T-helper 22 cell (primary cell): ENCODE results near the gene IFNA5.

ENCODE experiments used
- DNase-seq: peaks from one replicate; pipeline ENCODE4 v3.0.0-alpha.2; 2020; ENCODE audit warnings: low read depth

IFNA5 gene

DNA sequence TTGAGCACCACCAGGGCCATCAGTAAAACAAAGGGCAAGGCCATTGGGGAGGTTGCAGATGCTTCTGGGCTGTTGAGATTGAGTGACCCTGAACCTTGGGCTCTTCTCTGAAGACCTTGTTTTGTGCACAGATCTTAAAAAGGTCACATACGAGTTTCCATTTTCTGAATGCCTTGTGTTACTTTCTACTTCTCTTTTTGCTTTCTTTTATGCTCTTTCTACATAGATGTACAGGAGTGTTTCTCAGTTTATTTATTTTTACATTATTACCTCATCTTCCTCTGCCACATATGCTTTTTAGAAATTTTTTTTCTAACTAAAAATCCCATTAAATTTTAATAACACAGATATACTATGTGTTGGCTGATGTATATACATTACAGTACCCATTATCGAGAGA, at the start of gene IFNA5:
IFNA5 (minus strand) TSS at position 101 of the 400 bp plus-strand sequence; CDS start at position 44, 57 bp downstream.
- DNase-seq: no peak

GRCh38 chr9:21350787-21351186, 45.7 kb upstream of the IFNA5 start, which contains the start of gene IFNA6:
TSS of gene IFNA6 (minus strand) at chr9:21350887. CDS start at chr9:21350887, 0 bp downstream.
- DNase-seq: no peak

DNA sequence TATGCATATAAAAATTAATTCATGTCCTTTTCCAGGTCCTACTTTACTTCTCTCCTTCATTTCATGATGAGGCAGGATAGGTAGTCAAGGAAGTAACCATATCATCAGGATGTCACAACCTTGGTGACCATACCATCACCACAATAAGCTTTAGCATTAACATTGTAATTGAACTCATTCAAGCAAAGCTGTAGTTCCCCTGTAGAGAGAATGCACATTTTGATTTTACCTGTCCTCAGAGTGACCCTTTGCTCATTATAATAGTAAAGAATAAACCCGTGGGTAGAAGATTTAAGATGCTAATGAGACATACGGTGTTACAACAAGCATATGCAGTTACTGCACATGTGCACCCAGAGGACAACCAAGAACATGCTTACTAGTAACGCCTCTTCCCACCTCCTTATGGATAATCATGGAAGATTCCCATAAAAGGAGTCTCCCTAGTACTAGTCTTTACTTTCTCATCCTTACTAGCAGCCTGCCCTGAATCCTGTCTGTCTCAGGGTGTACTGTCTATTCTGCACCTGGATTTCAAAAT, 43.4 kb upstream of the IFNA5 start:
- no peak for DNase-seq

GRCh38 chr9:21340735-21341134, 35.6 kb upstream of the IFNA5 start:
- no peak for DNase-seq

DNA sequence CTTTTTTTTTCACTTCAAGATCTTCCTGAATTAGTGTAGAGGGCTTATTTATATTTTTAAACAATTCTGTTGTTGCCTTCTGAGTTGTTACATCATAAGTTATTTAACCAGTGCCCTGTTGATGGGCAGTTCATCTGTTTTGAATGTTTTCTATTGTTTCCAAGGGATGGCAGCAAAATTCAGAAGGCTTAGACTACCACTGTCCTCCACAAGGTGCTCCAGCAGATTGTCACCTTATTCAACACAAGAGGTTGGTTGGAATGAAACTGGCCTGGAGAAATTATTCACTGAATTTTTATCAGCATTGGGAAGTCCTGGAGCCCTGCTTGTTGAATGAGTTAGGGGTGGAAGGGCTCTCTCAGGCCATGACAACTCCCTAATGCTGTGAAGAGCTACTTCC, 31.3 kb upstream of the IFNA5 start:
- no peak for DNase-seq

GRCh38 chr9:21334701-21335632, 29.9 kb upstream of the IFNA5 start, which contains the start of gene KLHL9:
TSS of gene KLHL9 (minus strand) at chr9:21335404. CDS start at chr9:21334859, 545 bp downstream.
- peak; percentile 77 for DNase-seq

DNA sequence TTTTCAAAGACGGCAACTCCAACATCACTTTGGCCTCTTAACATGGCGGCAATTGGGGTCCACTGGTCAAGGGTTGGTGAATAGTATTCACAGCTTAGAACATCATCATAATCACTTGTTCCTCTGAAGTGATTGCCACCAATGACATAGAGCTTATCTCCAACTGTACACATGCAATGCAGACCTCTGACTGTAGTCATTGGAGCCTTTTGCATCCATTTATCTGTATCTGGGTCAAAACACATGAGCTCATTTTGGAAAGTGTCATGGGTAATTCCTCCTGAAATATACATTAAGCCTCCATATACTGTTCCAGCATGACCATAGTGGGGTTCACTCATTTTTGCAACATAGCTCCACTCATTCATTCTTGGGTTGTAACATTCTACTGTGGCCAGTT, 28.1 kb upstream of the IFNA5 start:
- DNase-seq: no peak

DNA sequence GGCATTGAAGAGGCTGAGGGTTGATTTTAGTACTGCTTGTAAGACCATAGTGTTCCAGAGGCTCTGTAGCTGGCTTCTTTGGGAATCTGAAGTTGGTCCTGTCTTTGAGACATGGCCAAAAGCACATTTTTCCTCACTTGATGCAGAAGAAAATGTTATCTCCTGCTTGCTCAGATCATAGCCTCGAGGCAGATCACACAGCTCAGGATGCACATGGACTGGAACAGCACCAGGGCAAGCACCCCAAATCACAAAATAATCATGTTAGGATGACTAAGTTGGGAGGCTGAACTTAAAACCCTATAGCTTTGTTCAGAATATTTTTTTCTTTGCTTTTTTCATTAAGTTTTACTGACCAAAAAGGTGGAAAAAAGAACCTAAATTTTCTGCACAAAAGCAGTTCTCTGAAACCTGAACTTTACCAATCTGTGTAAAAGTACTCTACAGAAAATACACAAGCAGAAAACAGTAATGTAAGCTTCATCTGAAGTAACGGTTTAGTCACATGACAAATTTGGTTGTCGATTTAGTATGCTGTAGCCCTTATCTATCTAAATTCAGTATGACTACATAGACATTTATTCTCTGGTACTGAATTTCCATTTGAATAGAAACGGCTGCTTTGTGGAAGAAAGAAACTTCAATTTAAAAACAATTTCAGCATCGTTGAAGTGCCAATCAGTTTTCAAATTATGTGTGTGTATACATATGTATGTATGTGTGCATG, 26.7 kb upstream of the IFNA5 start:
- no peak for DNase-seq

GRCh38 chr9:21326526-21327139, 21.5 kb upstream of the IFNA5 start:
- no peak for DNase-seq

DNA sequence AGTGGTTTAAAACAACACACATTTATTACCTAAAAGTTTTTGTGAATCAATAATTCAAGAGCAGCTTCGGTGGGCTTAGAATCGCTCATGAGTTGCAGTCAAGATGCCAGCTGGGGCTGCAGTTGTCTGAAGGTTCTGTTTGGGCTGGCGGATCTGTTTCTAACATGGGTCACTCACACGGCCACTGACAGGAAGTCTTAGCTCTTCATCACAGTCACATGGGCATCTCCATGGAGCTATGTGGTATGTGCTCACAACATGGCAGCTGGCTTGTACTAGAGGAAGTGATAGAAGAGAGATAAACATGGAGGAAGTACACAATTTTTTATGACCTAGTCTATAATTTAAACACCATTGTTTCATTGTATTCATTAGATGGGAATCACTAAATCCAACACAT, 18.9 kb upstream of the IFNA5 start:
- no peak for DNase-seq

- no peak for DNase-seq
Observed at GRCh38 chr9:21322911-21323461, 17.9 kb upstream of the IFNA5 start.

GRCh38 chr9:21320465-21320864, 15.4 kb upstream of the IFNA5 start:
- no peak for DNase-seq

DNA sequence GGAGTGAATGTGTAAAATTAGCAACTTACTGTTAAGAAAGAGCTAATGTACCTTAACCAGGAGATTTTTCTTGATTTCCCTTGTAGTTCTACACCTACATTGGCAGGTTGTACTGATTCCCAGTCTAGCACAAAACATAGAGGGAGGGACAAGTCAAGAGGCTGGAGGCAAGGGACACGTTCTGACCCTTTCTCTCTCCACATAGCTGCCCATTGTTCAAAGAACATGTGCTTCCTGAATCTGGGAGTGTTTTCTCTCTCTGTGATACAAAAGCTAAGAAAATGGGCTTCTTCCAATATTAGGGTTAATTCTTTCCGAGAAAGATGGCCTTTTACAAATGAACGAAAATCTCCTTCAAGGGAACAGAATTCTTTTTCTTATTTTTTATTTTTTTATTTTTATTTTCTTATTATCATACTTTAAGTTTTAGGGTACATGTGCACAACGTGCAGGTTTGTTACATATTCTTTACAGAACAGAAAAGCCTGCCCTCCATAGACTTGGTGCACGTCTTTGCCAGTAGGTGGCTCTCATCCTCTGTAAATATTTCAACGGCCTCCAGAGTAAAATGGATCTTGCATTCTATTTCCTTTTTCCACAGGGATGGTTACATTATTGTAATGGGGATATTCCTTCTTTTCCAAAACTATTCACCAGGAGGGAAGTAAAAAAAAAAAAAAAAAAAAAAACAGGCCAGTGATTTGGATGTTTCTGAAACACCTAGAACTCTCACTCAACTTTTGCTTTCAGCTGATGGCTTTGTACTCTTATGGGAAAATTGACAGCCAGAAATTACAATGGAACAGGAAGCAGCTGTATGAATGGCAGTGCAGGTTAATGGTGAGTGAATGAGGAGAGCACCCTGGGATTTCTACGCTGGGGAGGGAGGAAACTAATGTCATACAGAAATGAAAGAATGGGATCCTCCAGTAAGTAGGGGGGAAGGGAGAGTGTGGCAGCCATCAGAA, 13.1 kb upstream of the IFNA5 start:
- no peak for DNase-seq

DNA sequence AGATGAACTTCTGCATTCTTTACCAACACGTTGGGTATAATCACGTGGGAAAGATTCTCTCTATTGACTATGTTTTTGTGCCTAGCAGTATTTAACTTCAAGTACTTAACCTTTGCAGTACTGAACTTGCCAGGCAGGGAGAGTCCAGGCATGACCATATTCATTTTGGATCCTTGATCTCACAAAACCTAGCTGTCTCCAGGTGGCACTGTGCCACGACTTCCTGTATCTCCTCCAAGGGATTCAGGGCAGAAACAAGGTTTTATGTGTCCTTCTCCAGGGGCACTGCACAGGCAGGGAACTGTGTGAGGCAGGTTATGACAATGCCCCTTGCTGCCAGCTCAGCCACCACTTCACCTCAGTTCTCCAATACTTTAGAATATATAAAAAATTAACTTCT, 11.7 kb upstream of the IFNA5 start:
- DNase-seq: no peak

GRCh38 chr9:21316032-21316842, 11.1 kb upstream of the IFNA5 start:
- no peak for DNase-seq

DNA sequence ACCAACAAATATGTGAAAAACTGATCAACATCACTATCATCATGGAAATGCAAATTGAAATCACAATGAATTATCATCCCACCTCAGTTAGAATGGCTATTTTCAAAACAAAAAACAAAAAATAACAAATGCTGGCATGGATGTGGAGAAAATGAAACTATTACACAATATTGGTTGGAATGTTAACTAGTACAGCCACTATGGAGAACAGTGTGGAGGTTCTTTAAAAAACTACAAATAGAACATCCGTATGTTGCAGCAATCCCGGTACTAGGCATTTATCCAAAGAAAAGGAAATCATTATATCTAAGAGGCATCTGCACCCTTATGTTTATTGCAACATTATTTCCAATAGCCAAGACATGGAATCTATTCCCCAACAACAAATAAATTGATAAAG, 9.0 kb upstream of the IFNA5 start:
- no peak for DNase-seq

GRCh38 chr9:21311889-21312288, 6.8 kb upstream of the IFNA5 start:
- DNase-seq: no peak

- DNase-seq: no peak
Observed at GRCh38 chr9:21295992-21296391, 9.1 kb downstream of the IFNA5 start.

DNA sequence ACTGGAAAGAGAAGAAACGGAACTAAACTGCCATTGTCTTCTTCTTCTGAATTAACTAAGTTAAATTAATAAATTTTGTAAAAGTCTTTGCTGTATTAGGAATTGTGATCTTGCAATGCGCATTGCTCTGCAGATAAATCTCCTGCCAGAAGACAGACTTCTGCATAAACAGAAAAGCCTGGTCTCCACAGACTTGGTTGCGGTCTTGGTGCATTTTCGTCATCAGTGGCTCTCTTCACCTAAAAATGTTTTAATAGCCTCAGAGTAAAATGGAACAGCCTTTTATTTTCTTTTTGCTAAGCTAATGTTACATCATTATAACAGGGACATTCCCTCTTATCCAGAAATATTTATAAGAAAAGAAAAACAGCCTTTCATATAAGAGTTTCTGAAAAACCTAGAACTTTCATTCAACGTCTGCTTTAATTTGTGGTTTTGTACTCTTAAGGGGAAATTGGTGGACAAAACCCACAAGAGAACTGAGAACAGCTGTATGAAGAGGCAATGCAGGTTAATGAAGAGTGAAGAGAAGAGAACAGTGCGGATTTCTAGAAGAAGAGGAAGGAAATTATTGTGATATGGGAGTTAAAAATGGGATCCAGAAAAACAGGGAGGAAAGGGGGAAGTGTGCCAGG, 10.1 kb downstream of the IFNA5 start:
- DNase-seq: no peak
